Measurements from ENCODE around the gene PSAPL1. TPM values are rescaled to one million over a fixed set of nuclear protein-coding genes. Genes with fewer than 3 reads are reported as not detected.

PSAPL1 gene
- polyA plus RNA-seq, 3 donors = not detected

- DNase-seq (ENCODE audit: extremely low read depth in 1 of 11, low read depth in 9 of 11, low spot score in 4 of 11) = no peak
Measured at GRCh38 chr4:7390336-7390735, 44.4 kb downstream of the PSAPL1 start.

GRCh38 chr4:7389719-7390118, 45.0 kb downstream of the PSAPL1 start:
- DNase-seq (ENCODE audit: extremely low read depth in 1 of 11, low read depth in 9 of 11, low spot score in 4 of 11) = no peak

GRCh38 chr4:7389101-7389701, 45.5 kb downstream of the PSAPL1 start:
- DNase-seq (ENCODE audit: extremely low read depth in 1 of 11, low read depth in 9 of 11, low spot score in 4 of 11) = no peak

GRCh38 chr4:7388627-7389026, 46.1 kb downstream of the PSAPL1 start:
- no peak for DNase-seq (ENCODE audit: extremely low read depth in 1 of 11, low read depth in 9 of 11, low spot score in 4 of 11)

GRCh38 chr4:7387925-7388324, 46.8 kb downstream of the PSAPL1 start:
- no peak for DNase-seq (ENCODE audit: extremely low read depth in 1 of 11, low read depth in 9 of 11, low spot score in 4 of 11)

GRCh38 chr4:7384929-7385890, 49.5 kb downstream of the PSAPL1 start:
- DNase-seq (ENCODE audit: extremely low read depth in 1 of 11, low read depth in 9 of 11, low spot score in 4 of 11) = no peak

GRCh38 chr4:7384003-7384928, 50.5 kb downstream of the PSAPL1 start:
- DNase-seq (ENCODE audit: extremely low read depth in 1 of 11, low read depth in 9 of 11, low spot score in 4 of 11) = no peak

- no peak for DNase-seq (ENCODE audit: extremely low read depth in 1 of 11, low read depth in 9 of 11, low spot score in 4 of 11)
Measured at GRCh38 chr4:7383266-7383665, 51.5 kb downstream of the PSAPL1 start.

- DNase-seq (ENCODE audit: extremely low read depth in 1 of 11, low read depth in 9 of 11, low spot score in 4 of 11) = no peak
Measured at GRCh38 chr4:7382634-7383014, 52.1 kb downstream of the PSAPL1 start.

GRCh38 chr4:7381890-7382633, 52.7 kb downstream of the PSAPL1 start:
- DNase-seq (ENCODE audit: extremely low read depth in 1 of 11, low read depth in 9 of 11, low spot score in 4 of 11) = no peak

- DNase-seq (ENCODE audit: extremely low read depth in 1 of 11, low read depth in 9 of 11, low spot score in 4 of 11) = no peak
Measured at GRCh38 chr4:7381221-7381889, 53.4 kb downstream of the PSAPL1 start.

Other genes with a start within 250 kb of the PSAPL1 start
- 10 to 100 TPM in 1 of 3 donors, 1 to 10 TPM in 2; 8.3 to 13.3 (median 9.9) TPM for gene SORCS2, start 242.4 kb downstream of the PSAPL1 start, polyA plus RNA-seq (ENCODE audit: insufficient read length in 3 of 3)

Data from renal cortex interstitium (tissue), 11 donors.